HL-60 (cell line): ENCODE results near the gene CHIT1.
"Not testable (repeated sequence)": the region's sequence is repeated elsewhere in the genome, so short reads cannot be mapped to it uniquely, and the experiment has no call there.

Experiments
- POLR2AphosphoS5 ChIP-seq: IDR thresholded peaks from 2 replicates; pipeline ENCODE4 v1.6.1; 2012; ENCODE audit warnings: low read depth
- SPI1 ChIP-seq: IDR thresholded peaks from 2 replicates; pipeline ENCODE4 v1.6.1; 2012; ENCODE audit warnings: low read depth, mild to moderate bottlenecking, borderline replicate concordance
- TF ChIP-seq, protein P1 (sequence below): IDR thresholded peaks from one replicate; pipeline ENCODE4 v1.5.1; 2011; ENCODE audit warnings: low read length, control low read depth, inconsistent platforms; ENCODE audit not compliant: insufficient read depth
- TF ChIP-seq, protein P2 (sequence below): IDR thresholded peaks from 2 replicates; pipeline ENCODE4 v1.6.1; 2012; ENCODE audit warnings: low read depth; ENCODE audit not compliant: insufficient replicate concordance

DNA sequence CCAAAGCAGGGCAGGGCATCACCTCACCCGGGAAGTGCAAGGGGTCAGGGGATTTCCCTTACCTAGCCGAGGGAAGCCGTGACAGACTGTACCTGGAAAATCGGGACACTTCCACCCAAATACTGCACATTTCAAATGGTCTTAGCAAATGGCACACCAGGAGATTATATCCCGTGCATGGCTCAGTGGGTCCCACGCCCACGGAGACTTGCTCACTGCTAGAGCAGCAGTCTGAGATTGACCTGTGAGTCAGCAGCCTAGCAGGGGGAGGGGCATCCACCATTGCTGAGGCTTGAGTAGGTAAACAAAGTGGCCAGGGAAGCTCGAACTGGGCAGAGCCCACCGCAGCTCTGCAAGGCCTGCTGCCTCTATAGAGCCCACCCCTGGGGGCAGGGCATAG, 27.2 kb upstream of the CHIT1 start:
- TF ChIP-seq, protein P1, sequence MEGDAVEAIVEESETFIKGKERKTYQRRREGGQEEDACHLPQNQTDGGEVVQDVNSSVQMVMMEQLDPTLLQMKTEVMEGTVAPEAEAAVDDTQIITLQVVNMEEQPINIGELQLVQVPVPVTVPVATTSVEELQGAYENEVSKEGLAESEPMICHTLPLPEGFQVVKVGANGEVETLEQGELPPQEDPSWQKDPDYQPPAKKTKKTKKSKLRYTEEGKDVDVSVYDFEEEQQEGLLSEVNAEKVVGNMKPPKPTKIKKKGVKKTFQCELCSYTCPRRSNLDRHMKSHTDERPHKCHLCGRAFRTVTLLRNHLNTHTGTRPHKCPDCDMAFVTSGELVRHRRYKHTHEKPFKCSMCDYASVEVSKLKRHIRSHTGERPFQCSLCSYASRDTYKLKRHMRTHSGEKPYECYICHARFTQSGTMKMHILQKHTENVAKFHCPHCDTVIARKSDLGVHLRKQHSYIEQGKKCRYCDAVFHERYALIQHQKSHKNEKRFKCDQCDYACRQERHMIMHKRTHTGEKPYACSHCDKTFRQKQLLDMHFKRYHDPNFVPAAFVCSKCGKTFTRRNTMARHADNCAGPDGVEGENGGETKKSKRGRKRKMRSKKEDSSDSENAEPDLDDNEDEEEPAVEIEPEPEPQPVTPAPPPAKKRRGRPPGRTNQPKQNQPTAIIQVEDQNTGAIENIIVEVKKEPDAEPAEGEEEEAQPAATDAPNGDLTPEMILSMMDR: not testable (repeated sequence)
- TF ChIP-seq SPI1, POLR2AphosphoS5: not testable (repeated sequence)
- TF ChIP-seq, protein P2, sequence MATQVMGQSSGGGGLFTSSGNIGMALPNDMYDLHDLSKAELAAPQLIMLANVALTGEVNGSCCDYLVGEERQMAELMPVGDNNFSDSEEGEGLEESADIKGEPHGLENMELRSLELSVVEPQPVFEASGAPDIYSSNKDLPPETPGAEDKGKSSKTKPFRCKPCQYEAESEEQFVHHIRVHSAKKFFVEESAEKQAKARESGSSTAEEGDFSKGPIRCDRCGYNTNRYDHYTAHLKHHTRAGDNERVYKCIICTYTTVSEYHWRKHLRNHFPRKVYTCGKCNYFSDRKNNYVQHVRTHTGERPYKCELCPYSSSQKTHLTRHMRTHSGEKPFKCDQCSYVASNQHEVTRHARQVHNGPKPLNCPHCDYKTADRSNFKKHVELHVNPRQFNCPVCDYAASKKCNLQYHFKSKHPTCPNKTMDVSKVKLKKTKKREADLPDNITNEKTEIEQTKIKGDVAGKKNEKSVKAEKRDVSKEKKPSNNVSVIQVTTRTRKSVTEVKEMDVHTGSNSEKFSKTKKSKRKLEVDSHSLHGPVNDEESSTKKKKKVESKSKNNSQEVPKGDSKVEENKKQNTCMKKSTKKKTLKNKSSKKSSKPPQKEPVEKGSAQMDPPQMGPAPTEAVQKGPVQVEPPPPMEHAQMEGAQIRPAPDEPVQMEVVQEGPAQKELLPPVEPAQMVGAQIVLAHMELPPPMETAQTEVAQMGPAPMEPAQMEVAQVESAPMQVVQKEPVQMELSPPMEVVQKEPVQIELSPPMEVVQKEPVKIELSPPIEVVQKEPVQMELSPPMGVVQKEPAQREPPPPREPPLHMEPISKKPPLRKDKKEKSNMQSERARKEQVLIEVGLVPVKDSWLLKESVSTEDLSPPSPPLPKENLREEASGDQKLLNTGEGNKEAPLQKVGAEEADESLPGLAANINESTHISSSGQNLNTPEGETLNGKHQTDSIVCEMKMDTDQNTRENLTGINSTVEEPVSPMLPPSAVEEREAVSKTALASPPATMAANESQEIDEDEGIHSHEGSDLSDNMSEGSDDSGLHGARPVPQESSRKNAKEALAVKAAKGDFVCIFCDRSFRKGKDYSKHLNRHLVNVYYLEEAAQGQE: not testable (repeated sequence)
